ENCODE data around the gene VRTN. TPM values are rescaled to one million over a fixed set of nuclear protein-coding genes. Genes with fewer than 3 reads are reported as not detected.
A peak's percentile ranks its signal among the peaks of the same experiment; 100 is the strongest.
"Not testable (repeated sequence)": the region's sequence is repeated elsewhere in the genome, so short reads cannot be mapped to it uniquely, and the experiment has no call there.

The VRTN gene
- total RNA-seq, 4 donors from 2014 or later: not detected

DNA sequence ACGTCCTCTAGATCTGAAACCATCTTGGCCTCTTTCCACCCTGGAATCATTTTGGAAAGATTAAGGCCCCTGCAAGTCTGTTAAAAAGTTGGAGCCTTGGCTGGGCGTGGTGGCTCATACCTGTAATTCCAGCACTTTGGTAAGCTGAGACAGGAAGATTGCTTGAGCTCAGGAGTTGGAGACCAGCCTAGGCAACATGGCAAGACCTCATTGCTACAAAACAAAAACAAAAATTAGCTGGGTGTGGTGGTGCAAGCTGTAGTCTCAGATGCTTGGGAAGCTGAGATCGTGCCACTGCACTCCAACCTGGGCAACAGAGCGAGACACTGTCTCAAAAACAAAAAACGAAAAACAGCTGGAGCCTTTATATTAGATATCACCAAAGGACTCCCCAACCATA is 34.7 kb upstream of the VRTN start:
- WGBS, 2 donors: 65 to 70% methylated on average over 5 of the region's 5 CpGs
- no peak for TF ChIP-seq POLR2A (IDR thresholded peaks at IDR 0.05)
- TF ChIP-seq, protein P1, sequence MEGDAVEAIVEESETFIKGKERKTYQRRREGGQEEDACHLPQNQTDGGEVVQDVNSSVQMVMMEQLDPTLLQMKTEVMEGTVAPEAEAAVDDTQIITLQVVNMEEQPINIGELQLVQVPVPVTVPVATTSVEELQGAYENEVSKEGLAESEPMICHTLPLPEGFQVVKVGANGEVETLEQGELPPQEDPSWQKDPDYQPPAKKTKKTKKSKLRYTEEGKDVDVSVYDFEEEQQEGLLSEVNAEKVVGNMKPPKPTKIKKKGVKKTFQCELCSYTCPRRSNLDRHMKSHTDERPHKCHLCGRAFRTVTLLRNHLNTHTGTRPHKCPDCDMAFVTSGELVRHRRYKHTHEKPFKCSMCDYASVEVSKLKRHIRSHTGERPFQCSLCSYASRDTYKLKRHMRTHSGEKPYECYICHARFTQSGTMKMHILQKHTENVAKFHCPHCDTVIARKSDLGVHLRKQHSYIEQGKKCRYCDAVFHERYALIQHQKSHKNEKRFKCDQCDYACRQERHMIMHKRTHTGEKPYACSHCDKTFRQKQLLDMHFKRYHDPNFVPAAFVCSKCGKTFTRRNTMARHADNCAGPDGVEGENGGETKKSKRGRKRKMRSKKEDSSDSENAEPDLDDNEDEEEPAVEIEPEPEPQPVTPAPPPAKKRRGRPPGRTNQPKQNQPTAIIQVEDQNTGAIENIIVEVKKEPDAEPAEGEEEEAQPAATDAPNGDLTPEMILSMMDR (IDR thresholded peaks at IDR 0.05): no peak
- H3K9me3 ChIP-seq: no peaks in the 10 kb centered on the region
- DNase-seq: no peak
- H3K4me1 ChIP-seq: no peaks in the 10 kb centered on the region
- intact Hi-C loops (cut with DNase I): no loop called here
- H3K4me3 ChIP-seq (replicated peaks in 1 of 3): no peak overlapping the region
- H3K36me3 ChIP-seq: no peaks in the 10 kb centered on the region
- no peaks in the 10 kb centered on the region for H3K27me3 ChIP-seq
- no peak overlapping the region for H3K27ac ChIP-seq

DNA sequence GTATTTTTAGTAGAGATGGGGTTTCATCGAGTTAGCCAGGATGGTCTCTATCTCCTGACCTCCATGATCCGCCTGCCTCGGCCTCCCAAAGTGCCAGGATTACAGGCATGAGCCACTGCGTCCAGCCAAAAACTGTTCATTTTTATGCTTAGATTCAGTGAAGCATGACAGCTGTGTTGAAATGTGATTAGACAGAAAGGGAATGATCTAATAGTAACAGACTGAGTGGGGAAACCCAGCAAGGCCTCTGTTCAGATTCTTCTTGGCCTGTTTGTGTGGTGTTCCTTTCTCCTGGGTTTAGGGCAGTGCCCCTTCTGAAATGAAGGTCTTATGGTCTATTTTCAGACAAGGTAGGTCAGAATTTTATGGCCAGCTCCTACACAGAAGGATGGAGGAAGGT is 33.7 kb upstream of the VRTN start:
- Histone ChIP-seq H3K4me1 (no peaks in the 10 kb centered on the region), H3K4me3 (replicated peaks in 1 of 3) (no peak overlapping the region), H3K9me3 (no peaks in the 10 kb centered on the region), H3K27me3 (no peaks in the 10 kb centered on the region), H3K36me3 (no peaks in the 10 kb centered on the region), H3K27ac (peak overlapping the region in 1 of 3 donors; percentile 8)
- 72 to 75% methylated on average over 4 of the region's 4 CpGs for WGBS, 2 donors
- intact Hi-C loops (cut with DNase I): no loop called here
- no peak for TF ChIP-seq POLR2A (IDR thresholded peaks at IDR 0.05)
- TF ChIP-seq, protein P1 (IDR thresholded peaks at IDR 0.05): no peak
- peak in 1 of 2 donors; percentile 26 for DNase-seq

DNA sequence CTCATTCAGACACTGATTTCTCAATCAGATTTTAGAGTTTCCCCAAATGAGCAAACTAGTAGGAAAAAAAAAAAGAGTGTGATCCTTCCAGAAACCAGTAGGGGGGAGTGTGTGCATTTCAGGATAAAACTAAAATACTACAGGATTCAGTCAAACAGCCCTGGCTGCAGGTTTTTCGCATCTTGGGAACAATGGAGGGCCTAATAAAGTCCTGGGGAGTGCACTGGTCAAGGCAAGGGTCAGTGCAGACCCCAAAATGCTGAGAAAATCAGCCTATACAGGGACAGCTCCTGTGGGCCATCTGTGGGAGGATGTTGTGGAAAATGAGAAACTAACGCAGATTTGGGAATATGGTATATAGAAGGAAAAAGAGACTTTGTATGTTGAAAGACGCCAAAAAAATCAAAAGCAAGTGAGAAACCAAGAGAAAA is 23.3 kb upstream of the VRTN start:
- TF ChIP-seq, protein P1 (IDR thresholded peaks at IDR 0.05): peak in 5 of 6 experiments; percentile 19 to 65 (median 31)
- no peak for TF ChIP-seq POLR2A (IDR thresholded peaks at IDR 0.05)
- Histone ChIP-seq H3K4me1 (no peaks in the 10 kb centered on the region), H3K9me3 (no peaks in the 10 kb centered on the region), H3K27ac (no peak overlapping the region), H3K4me3 (replicated peaks in 1 of 3) (no peak overlapping the region), H3K27me3 (no peaks in the 10 kb centered on the region), H3K36me3 (no peaks in the 10 kb centered on the region)
- no peak for DNase-seq
- intact Hi-C loops (cut with DNase I): no loop called here
- WGBS, 2 donors: 58 to 60% methylated on average over 3 of the region's 3 CpGs

DNA sequence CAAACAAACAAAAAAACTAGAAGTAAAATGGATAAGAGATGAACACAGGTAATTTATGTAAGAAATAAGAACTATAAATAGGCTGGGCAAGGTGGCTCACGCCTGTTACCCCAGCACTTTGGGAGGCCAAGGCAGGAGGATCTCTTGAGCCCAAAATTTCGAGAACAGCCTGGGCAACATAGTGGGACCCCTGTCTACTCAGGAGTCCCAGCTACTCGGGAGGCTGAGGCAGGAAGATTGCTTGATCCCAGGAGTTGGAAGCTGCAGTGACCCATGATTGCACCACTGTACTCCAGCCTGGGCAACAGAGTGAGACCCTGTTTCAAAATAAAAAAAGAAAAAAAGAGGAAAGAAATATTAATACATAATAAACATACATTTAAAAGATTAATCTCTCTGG is 22.8 kb upstream of the VRTN start:
- H3K9me3 ChIP-seq: no peaks in the 10 kb centered on the region
- 80% methylated on average over 3 of the region's 3 CpGs for WGBS, 2 donors
- H3K27me3 ChIP-seq: no peaks in the 10 kb centered on the region
- no peaks in the 10 kb centered on the region for H3K4me1 ChIP-seq
- no peak for DNase-seq
- intact Hi-C loops (cut with DNase I): no loop called here
- H3K36me3 ChIP-seq: no peaks in the 10 kb centered on the region
- TF ChIP-seq, protein P1 (IDR thresholded peaks at IDR 0.05): no peak
- no peak for TF ChIP-seq POLR2A (IDR thresholded peaks at IDR 0.05)
- H3K27ac ChIP-seq: no peak overlapping the region
- no peak overlapping the region for H3K4me3 ChIP-seq (replicated peaks in 1 of 3)

DNA sequence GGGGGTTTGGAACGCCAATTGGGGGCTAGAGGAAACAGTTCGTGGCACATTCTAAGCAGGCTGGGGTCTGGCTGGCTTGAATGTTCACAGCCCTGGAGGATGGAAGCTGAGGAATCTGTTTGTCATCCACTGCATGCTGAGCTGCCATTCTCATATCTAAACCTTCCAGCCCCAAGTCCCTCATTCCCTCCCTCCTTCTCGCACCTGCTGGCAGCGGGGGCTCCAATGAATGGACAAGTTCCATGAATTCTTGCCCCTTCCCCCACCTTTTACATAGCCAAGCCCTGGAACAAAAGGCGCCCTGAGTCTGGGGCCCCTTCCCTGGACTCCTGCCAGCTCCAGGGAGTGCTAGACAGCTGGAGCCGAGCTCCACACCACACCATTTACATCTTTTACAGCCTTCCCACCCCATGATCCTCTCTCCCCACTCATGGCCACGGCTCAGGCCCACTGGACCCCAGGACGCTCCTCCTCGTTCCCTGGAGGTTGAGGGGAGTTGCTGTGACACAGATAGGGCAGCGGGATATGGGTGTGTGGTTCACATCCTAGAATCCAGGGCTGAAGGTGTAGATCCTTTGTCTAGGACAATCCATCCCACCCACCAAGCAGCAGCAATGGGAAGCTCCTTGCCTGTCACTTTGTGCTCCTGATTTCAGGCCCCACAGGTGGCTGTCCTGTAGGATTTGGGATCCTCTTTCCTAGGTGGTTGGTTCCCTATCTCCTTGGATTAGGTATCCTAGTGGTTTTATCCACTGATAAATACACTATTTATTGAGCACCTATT is 21.7 kb upstream of the VRTN start:
- TF ChIP-seq POLR2A (IDR thresholded peaks at IDR 0.05): no peak
- TF ChIP-seq, protein P1 (IDR thresholded peaks at IDR 0.05): no peak
- WGBS, 2 donors: 33 to 34% methylated on average over 10 of the region's 10 CpGs
- no peaks in the 10 kb centered on the region for H3K4me1 ChIP-seq

DNA sequence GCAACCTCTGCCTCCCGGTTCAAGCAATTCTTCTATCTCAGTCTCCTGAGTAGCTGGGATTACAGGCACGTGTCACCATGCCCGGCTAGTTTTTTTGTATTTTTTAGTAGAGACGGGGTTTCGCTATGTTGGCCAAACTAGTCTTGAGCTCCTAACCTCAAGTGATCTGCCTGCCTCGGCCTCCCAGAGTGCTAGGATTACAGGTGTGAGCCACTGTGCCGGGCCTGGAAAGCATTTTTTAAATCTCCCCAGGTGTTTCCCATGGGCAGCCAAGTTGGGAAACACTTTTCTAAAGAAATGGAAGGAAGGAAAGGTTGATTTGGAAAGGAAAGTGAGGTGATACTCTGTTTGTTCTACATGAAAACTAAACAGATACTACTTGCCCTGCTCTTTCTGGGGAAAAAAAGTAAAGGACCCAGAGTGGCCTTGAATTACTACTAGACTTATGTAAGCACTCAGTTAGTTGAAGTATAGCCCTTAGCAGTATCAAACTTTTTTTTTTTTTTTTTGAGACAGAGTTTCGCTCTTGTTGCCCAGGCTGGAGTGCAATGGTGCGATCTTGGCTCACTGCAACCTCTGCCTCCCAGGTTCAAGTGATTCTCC is 18.2 kb upstream of the VRTN start:
- H3K27ac ChIP-seq; H3K4me3 ChIP-seq (replicated peaks in 1 of 3); DNase-seq; intact Hi-C loops (cut with DNase I); H3K27me3 ChIP-seq; H3K9me3 ChIP-seq; H3K4me1 ChIP-seq; H3K36me3 ChIP-seq: not testable (repeated sequence)
- 59 to 61% methylated on average over 9 of the region's 9 CpGs for WGBS, 2 donors

More for the DNA sequence above, 21.7 kb upstream of the VRTN start:
- no peaks in the 10 kb centered on the region for H3K27me3 ChIP-seq
- H3K27ac ChIP-seq: no peak overlapping the region
- DNase-seq: no peak
- no peak overlapping the region for H3K4me3 ChIP-seq (replicated peaks in 1 of 3)
- intact Hi-C loops (cut with DNase I): no loop called here
- H3K9me3 ChIP-seq: no peaks in the 10 kb centered on the region
- H3K36me3 ChIP-seq: no peaks in the 10 kb centered on the region
